PC-3 (cell line): ENCODE measurements around the gene BTBD16. TPM values are rescaled to one million over a fixed set of nuclear protein-coding genes. Genes with fewer than 3 reads are reported as not detected.

Source experiments
- ATAC-seq: fragments of 200-7000 bp; cut with Tn5 transposase; 2 replicates; pipeline ENCODE4 v1.9.1; 2020; ENCODE audit warnings: mild to moderate bottlenecking, moderate library complexity
- BruUV-seq: library from RNA; stranded (reverse); fragments of 400-500 nt; replicated peaks from 2 replicates; lab custom pipeline; 2021; lab: Mats Ljungman, UMichigan
- CTCF ChIA-PET: fragments of 300-600 bp; sonication (Branson Sonifier 250); formaldehyde crosslinking; loops from one replicate; lab custom pipeline; 2022; ENCODE audit warnings: antibody characterized with exemption; lab: Charles Lee
- POLR2A ChIA-PET: fragments of 300-600 bp; sonication (Branson Sonifier 250); formaldehyde crosslinking; loops from one replicate; lab custom pipeline; 2022; ENCODE audit warnings: antibody characterized with exemption; ENCODE audit not compliant: unreplicated experiment; lab: Charles Lee
- DNase-seq: peaks from one replicate; pipeline ENCODE4 v3.0.0-alpha.2; 2015
- H2AFZ ChIP-seq: fragments of 300-600 bp; sonication (generic); 2 replicates; pipeline ENCODE4 v1.6.0; 2016; ENCODE audit warnings: antibody characterized with exemption, low read length
- H3F3A ChIP-seq: fragments of 300-600 bp; sonication (generic); one replicate; pipeline ENCODE4 v1.6.0; 2017; ENCODE audit warnings: antibody characterized with exemption, low read length, control low read depth, mild to moderate bottlenecking; ENCODE audit not compliant: unreplicated experiment
- H3K27ac ChIP-seq: fragments of 300-600 bp; sonication (generic); 2 replicates; pipeline ENCODE4 v1.5.1; 2016; ENCODE audit warnings: mild to moderate bottlenecking, low read length
- H3K27me3 ChIP-seq: fragments of 300-600 bp; sonication (generic); 2 replicates; pipeline ENCODE4 v1.6.1; 2016; ENCODE audit warnings: low read length, mixed read lengths
- H3K36me3 ChIP-seq: fragments of 300-600 bp; sonication (generic); 2 replicates; pipeline ENCODE4 v1.6.1; 2016; ENCODE audit warnings: low read depth, mixed run types, low read length, mixed read lengths
- H3K4me1 ChIP-seq: fragments of 300-600 bp; sonication (generic); 2 replicates; pipeline ENCODE4 v1.5.1; 2016; ENCODE audit warnings: low read length; ENCODE audit not compliant: insufficient read depth
- H3K4me2 ChIP-seq: fragments of 300-600 bp; sonication (generic); 2 replicates; pipeline ENCODE4 v1.6.0; 2016; ENCODE audit warnings: low read length
- H3K4me3 ChIP-seq: fragments of 300-600 bp; sonication (generic); 2 replicates; pipeline ENCODE4 v1.5.1; 2016; ENCODE audit warnings: mild to moderate bottlenecking, low read length, mixed read lengths
- H3K79me2 ChIP-seq: fragments of 300-600 bp; sonication (generic); 2 replicates; pipeline ENCODE4 v1.6.1; 2017; ENCODE audit warnings: low read length, mixed read lengths
- H3K9ac ChIP-seq: fragments of 300-600 bp; sonication (generic); 2 replicates; pipeline ENCODE4 v1.6.0; 2016; ENCODE audit warnings: mild to moderate bottlenecking, low read length
- H3K9me2 ChIP-seq: fragments of 300-600 bp; sonication (generic); replicated peaks from 2 replicates; pipeline ENCODE4 v1.6.1; 2016; ENCODE audit warnings: mixed run types, low read length, mixed read lengths
- H3K9me3 ChIP-seq: fragments of 300-600 bp; sonication (generic); 2 replicates; pipeline ENCODE4 v1.6.1; 2016; ENCODE audit warnings: low read length, mixed read lengths
- H4K20me1 ChIP-seq: fragments of 300-600 bp; sonication (generic); 2 replicates; pipeline ENCODE4 v1.6.1; 2016; ENCODE audit warnings: low read length, mixed read lengths
- CTCF ChIP-seq: fragments of 300-600 bp; sonication (generic); conservative IDR thresholded peaks from 2 replicates; pipeline ENCODE4 v1.5.1; 2017; ENCODE audit warnings: antibody characterized with exemption, low read depth, mild to moderate bottlenecking, low read length
- EZH2 ChIP-seq: fragments of 300-600 bp; sonication (generic); IDR thresholded peaks from one replicate; pipeline ENCODE4 v1.6.1; 2017; ENCODE audit warnings: antibody characterized with exemption, mild to moderate bottlenecking, low read length; ENCODE audit not compliant: unreplicated experiment
- EZH2phosphoT487 ChIP-seq: fragments of 300-600 bp; sonication (generic); IDR thresholded peaks from 2 replicates; pipeline ENCODE4 v1.6.1; 2018; ENCODE audit warnings: mild to moderate bottlenecking, antibody characterized with exemption, low read length, borderline replicate concordance
- intact Hi-C: fragments of 100-400 bp; cut with micrococcal nuclease; formaldehyde crosslinking; loops from 2 replicates; pipeline ENCODE4 v1.9.0; 2023
- total RNA-seq: library from RNA; depleted of rRNA; stranded (reverse); fragments of >200 nt; gene quantifications from 2 replicates; pipeline ENCODE4 v1.2.3, GENCODE V29; 2014

The BTBD16 gene
- total RNA-seq, 1 experiment from 2014 or later = not detected

- Histone ChIP-seq H3K4me2 (no peak overlapping the region), H3K9me2 (no peaks in the 10 kb centered on the region), H3K9me3 (no peaks in the 10 kb centered on the region), H4K20me1 (no peaks in the 10 kb centered on the region), H3K27ac (no peak overlapping the region), H2AFZ (no peak overlapping the region), H3K27me3 (no peaks in the 10 kb centered on the region), H3K4me3 (no peak overlapping the region), H3F3A (no peaks in the 10 kb centered on the region), H3K36me3 (no peaks in the 10 kb centered on the region), H3K79me2 (no peaks in the 10 kb centered on the region), H3K4me1 (no peaks in the 10 kb centered on the region; the same call in 1 of the 2 replicates), H3K9ac (no peak overlapping the region)
- BruUV-seq = no TSS peak
- CTCF ChIA-PET = no interaction called here
- DNase-seq = no peak
- no peak for ATAC-seq
- TF ChIP-seq CTCF (no peak), EZH2 (no peak), EZH2phosphoT487 (no peak)
- POLR2A ChIA-PET = no interaction called here
- intact Hi-C loops = no loop called here
These were observed 50.9 kb downstream of the BTBD16 start for GRCh38 chr10:122321960-122322359.

- TF ChIP-seq EZH2 (no peak), EZH2phosphoT487 (no peak), CTCF (no peak)
- Histone ChIP-seq H3K79me2 (no peaks in the 10 kb centered on the region), H3K27me3 (no peaks in the 10 kb centered on the region), H3K4me1 (no peaks in the 10 kb centered on the region; the same call in 1 of the 2 replicates), H4K20me1 (no peaks in the 10 kb centered on the region), H3K9ac (no peak overlapping the region), H3K4me3 (no peak overlapping the region), H3K9me3 (no peaks in the 10 kb centered on the region), H3K4me2 (no peak overlapping the region), H3K9me2 (no peaks in the 10 kb centered on the region), H3K36me3 (no peaks in the 10 kb centered on the region), H3K27ac (no peak overlapping the region), H2AFZ (no peak overlapping the region), H3F3A (no peaks in the 10 kb centered on the region)
- no peak for DNase-seq
- no TSS peak for BruUV-seq
- POLR2A ChIA-PET = no interaction called here
- CTCF ChIA-PET = no interaction called here
- intact Hi-C loops = no loop called here
- no peak for ATAC-seq
These were observed 52.1 kb downstream of the BTBD16 start for GRCh38 chr10:122323189-122323588.

- DNase-seq = peak; percentile 50
- POLR2A ChIA-PET = interaction anchor here (0.7 kb wide), 1 partner anchor 208 kb away, joined by 3 read pairs; no protein-coding TSS in a partner anchor
- H3K4me2 ChIP-seq = no peak overlapping the region
These were observed 53.0 kb downstream of the BTBD16 start for GRCh38 chr10:122323941-122324675.

More at GRCh38 chr10:122323941-122324675, 53.0 kb downstream of the BTBD16 start:
- Histone ChIP-seq H3K4me1 (no peaks in the 10 kb centered on the region; the same call in 1 of the 2 replicates), H3K27ac (no peak overlapping the region), H3K27me3 (no peaks in the 10 kb centered on the region), H3F3A (no peaks in the 10 kb centered on the region), H3K9me3 (no peaks in the 10 kb centered on the region), H3K9ac (no peak overlapping the region), H3K9me2 (no peaks in the 10 kb centered on the region), H3K79me2 (no peaks in the 10 kb centered on the region), H4K20me1 (no peaks in the 10 kb centered on the region), H2AFZ (no peak overlapping the region), H3K4me3 (no peak overlapping the region), H3K36me3 (no peaks in the 10 kb centered on the region)
- CTCF ChIA-PET = no interaction called here
- peak; percentile 78 for ATAC-seq
- BruUV-seq = no TSS peak
- intact Hi-C loops = no loop called here
- TF ChIP-seq EZH2 (no peak), CTCF (no peak), EZH2phosphoT487 (no peak)
